GM21526 (cell line): ENCODE measurements around the gene DMXL2.
"Not testable (repeated sequence)": the region's sequence is repeated elsewhere in the genome, so short reads cannot be mapped to it uniquely, and the experiment has no call there.

ENCODE experiments used
- ATAC-seq: cut with Tn5 transposase; IDR thresholded peaks from one replicate; pipeline ENCODE4 v1.9.1; 2021; ENCODE audit warnings: moderate library complexity; ENCODE audit not compliant: unreplicated experiment, low FRiP score

DMXL2 gene, protein sequence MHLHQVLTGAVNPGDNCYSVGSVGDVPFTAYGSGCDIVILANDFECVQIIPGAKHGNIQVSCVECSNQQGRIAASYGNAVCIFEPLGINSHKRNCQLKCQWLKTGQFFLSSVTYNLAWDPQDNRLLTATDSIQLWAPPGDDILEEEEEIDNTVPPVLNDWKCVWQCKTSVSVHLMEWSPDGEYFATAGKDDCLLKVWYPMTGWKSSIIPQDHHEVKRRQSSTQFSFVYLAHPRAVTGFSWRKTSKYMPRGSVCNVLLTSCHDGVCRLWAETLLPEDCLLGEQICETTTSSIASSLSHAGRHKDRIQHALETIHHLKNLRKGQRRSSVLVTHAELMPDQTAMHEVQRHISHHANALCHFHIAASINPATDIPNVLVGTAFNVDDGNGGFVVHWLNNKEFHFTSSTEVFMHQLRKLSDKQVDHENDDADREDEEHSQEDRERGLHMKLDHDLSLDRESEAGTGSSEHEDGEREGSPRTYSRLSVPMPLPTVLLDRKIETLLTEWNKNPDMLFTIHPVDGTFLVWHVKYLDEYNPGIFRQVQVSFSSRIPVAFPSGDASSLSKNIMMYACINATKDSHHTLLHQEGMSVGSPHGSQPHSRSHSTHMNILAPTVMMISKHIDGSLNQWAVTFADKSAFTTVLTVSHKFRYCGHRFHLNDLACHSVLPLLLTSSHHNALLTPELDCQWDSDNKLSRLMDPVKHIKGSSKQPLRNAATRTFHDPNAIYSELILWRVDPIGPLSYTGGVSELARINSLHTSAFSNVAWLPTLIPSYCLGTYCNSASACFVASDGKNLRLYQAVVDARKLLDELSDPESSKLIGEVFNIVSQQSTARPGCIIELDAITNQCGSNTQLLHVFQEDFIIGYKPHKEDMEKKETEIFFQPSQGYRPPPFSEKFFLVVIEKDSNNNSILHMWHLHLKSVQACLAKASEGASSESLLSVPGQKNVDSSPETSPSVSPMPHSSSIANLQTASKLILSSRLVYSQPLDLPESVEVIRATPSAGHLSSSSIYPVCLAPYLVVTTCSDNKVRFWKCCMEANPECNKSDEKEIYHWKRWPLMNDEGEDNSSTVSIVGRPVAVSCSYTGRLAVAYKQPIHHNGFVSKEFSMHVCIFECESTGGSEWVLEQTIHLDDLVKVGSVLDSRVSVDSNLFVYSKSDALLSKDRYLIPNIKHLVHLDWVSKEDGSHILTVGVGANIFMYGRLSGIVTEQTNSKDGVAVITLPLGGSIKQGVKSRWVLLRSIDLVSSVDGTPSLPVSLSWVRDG (N-terminal part only)

DNA sequence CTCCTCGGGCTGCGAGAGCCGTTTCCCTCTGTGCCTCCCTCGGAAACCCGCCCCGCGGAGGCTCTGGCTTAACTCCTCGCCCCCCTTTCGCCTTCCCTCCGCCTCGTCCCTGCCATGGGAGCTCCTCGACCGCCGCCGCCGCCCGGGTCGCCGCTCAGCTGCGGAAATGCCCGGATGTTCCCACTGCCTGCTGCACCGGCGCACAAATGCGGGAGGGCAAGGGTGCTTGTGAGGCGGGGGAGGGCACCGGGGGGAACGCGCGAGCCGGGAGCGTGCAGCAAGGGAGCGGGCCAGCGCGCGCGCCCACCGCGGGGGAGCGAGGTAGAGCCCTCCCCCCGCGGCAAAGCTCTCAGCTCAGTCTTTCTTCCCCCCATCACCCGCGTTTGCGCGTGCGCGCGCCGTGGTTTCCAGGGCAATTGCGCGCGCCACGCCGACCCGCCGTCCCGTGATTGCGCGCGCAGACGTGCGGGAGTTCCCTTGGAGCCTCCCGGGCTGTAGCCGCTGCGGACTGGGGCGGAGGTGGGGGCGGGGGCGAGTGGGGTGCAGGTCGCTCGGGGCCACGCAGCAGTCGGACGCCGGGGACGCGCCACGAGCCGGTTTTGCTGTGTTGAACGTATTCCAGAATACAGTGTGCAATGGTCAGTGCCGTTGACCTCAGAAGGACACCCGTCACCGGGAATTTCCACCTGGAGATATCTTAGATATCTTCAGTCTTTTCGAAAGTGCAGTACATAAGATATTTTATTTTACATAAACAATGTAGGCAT is at the start of gene DMXL2:
Gene DMXL2, minus strand, starts transcription at position 168 of the 767 bp plus-strand sequence. CDS start 226 bp downstream, outside the sequence.
- ATAC-seq, result peak; percentile 30

DNA sequence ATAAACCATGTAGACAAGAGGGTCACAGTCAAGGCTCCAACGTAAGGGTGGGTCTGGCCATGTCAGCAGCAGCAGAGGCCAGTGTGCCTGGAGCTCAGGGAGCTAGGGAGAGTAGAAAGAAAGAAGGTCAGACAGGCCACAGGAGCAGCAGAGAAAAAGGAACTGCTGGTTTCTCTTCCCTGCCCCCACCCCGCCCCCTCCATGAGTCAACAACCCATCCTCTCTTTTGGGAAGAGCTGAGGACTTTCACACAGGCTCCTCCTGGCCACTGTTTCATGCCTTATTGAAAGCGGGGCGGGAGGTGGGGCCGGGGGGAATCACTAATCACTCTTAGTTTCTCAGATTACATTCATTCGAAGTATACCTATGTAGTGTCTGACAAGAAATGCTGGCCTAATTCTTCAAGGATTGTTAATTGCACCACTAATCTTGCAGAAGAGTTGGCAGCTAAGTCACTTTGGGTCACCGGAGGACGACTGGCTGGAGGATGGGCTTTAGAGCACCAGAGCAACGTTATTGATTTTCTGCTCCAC is 49.6 kb upstream of the DMXL2 start:
- no peak for ATAC-seq

DNA sequence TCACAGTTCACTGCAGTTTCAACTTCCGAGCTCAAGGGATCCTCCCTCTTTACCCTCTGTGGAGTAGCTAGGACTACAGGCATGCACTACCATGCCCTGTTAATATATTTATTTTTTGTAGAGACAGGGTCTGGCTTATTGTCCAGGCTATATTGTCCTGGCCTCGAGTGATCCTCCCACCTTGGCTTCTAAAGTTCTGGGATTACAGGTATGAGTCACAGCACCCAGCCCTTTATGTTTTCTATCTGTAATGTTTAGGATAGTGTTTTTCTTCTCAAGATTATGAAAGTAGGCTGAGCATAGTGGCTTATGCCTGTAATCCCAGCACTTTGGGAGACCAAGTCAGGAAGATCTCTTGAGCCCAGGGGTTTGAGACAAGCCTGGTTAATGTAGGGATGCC is 46.8 kb upstream of the DMXL2 start:
- ATAC-seq, result no peak

GRCh38 chr15:51668446-51668845 is 45.9 kb upstream of the DMXL2 start:
- ATAC-seq, result no peak

DNA sequence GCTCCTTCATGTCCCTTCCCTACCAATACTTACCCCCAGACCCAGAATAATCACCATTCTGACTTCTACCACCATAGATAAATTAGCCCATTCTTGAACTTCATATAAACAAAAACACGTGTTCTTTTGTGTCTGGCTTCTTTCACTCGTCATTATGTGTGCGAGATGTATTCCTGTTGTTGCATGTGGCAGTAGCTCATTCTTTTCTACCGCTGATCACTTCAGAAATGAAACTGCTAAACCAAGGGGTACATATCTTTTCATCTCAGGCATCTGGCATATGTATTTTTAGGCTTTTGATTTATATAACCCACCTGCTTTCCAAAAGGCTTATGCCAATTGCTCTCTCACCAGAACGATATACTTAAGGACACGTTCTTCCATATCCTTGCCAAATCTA is 44.9 kb upstream of the DMXL2 start:
- no peak for ATAC-seq

GRCh38 chr15:51661072-51661471 is 38.5 kb upstream of the DMXL2 start:
- ATAC-seq, result no peak

GRCh38 chr15:51658664-51659063 is 36.1 kb upstream of the DMXL2 start:
- ATAC-seq, result no peak

- ATAC-seq, result not testable (repeated sequence)
These were observed 33.0 kb upstream of the DMXL2 start for GRCh38 chr15:51655401-51656057.

DNA sequence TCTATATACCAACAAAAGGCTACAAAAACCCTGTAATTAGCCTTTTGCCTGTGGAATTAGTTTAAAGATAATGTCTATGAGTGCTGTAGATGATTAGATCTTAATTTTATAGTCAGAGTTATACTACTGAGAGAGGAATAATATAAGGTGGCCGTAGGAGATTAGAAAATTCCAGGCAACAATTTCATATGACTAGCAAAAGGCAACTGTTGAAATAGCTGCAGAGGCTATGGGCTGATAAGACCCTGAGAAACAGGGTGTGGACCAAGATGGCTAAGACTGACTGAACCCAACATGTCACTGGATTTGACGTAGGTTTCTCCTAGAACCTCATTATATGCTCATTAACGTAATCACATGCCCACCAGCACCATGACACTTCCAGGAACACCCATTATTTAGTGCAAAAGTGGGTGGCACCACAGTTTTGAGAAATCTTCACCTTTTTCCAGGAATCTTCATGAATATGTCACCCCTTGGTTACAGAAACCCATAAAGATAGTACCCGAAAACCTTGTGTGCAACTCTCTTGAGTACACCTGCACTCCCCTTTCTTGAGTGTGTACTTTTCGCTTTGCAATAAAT is 29.6 kb upstream of the DMXL2 start:
- ATAC-seq, result no peak

- ATAC-seq, result no peak
These were observed 27.3 kb upstream of the DMXL2 start for GRCh38 chr15:51649659-51650521.

DNA sequence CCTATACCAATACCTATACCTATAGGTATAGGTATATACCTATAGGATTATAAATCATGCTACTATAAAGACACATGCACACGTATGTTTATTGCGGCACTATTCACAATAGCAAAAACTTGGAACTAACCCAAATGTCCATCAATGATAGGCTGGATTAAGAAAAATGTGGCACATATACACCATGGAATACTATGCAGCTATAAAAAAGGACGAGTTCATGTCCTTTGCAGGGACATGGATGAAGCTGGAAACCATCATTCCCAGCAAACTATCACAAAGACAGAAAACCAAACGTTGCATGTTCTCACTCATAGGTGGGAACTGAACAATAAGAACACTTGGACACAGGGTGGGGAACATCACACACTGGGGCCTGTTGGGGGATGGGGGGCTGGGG is 26.1 kb upstream of the DMXL2 start:
- ATAC-seq, result not testable (repeated sequence)

- not testable (repeated sequence) for ATAC-seq
These were observed 25.5 kb upstream of the DMXL2 start for GRCh38 chr15:51648101-51648500.

- no peak for ATAC-seq
These were observed 24.6 kb upstream of the DMXL2 start for GRCh38 chr15:51647128-51647562.

- no peak for ATAC-seq
These were observed 20.1 kb upstream of the DMXL2 start for GRCh38 chr15:51642696-51643095.

DNA sequence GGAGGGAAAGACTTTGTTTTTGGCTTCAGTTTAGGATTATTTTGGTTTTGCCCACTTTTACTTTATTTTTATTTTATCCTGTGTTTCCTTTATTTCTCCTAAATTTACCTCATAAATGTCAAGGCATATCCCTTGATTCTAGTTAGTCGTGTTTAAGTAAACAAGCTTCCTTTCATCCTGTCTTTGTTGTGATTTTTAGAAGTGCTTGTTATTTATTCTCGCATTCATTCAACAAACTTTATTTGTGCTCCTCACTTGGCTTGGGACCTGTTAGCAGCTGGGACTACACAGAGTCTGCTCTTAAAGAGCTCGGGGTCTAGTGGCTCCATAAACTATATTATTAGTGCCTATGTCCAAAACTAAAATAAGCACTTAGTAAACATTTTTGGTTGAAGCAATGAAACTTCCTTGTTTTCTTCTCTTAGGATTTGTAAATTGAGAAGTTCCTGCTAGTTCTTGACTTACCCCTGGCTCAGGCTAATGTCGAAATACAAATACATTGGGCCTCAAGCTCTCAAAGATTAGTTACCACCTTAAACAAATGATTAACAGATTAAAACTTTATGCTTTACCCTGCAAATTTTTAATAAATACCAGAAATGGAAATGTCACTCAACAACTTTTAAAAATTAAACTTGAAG is 19.0 kb upstream of the DMXL2 start:
- no peak for ATAC-seq

GRCh38 chr15:51634591-51635198 is 12.1 kb upstream of the DMXL2 start:
- ATAC-seq, result no peak

DNA sequence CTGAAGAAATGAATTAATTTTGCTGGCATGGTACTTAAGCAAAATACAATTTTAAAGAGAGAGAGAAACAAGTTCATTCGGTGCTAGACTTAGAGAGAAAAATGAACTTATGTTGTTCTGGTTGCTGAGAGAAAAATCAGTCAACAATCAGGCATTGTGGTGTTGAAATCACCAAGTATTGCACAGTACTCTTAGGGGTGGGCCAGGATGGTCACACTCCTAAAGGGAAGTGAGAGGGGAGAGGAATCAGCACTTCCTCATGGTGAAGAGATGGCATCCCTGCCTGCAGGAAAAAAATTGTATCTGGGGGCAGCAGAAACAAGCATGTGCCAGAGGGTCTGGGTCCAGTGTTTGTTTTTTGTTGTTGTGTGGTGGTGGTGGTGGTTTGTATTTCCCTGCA is 7.0 kb upstream of the DMXL2 start:
- ATAC-seq, result no peak
